Prostate gland (tissue), 2 donors: ENCODE measurements around the gene MNX1.

ENCODE experiments used
- POLR2A ChIP-seq: fragments of 450-650 bp; IDR thresholded peaks from one replicate; pipeline ENCODE4 v1.6.1; 2016; ENCODE audit warnings: antibody characterized with exemption, mild to moderate bottlenecking
- POLR2AphosphoS5 ChIP-seq: sonication (generic); formaldehyde crosslinking; IDR thresholded peaks from one replicate; pipeline ENCODE4 v1.6.1; 2017; ENCODE audit warnings: antibody characterized with exemption
- TF ChIP-seq, protein P1 (sequence below), 4 experiments: fragments of 200-600 bp in 2 of 4; fragments of 450-650 bp in 2 of 4; sonication (generic) in 2 of 4; IDR thresholded peaks; 1 replicate in 3 of 4; 2 replicates in 1 of 4; pipeline ENCODE4 v1.5.1; 2016 to 2019; ENCODE audit warnings: antibody characterized with exemption in 4 of 4, mild to moderate bottlenecking in 2 of 4, moderate library complexity in 2 of 4

DNA sequence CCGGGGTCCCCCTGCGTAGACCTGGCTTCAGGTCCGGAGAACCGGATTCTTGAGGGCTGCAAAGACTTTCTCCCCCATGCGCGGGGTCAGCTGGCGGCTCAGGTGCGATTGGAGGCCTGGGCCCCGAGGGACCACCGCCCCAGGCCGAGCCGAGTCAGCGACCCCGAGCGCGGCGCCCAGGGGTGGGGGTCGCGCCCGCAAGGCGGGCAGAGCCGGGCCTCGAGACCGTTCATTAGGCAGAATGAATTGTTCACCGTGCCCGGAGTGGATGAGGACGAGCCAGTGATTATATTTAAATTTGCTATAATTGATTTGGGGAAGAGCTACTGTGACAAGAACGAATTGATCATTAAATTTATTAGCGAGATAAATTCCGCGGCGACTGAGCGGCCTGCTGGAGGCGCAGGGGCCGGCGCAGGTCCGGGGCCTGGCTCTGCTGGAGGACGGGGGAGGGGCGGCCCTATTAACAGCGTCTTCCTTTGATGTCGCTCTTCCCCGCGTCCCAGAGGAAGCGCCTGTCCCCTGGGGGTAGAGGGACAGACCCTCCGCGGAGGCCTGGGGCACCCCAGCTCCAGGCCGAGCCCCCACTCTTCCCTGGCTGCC is 7.5 kb downstream of the MNX1 start:
- TF ChIP-seq, protein P1, sequence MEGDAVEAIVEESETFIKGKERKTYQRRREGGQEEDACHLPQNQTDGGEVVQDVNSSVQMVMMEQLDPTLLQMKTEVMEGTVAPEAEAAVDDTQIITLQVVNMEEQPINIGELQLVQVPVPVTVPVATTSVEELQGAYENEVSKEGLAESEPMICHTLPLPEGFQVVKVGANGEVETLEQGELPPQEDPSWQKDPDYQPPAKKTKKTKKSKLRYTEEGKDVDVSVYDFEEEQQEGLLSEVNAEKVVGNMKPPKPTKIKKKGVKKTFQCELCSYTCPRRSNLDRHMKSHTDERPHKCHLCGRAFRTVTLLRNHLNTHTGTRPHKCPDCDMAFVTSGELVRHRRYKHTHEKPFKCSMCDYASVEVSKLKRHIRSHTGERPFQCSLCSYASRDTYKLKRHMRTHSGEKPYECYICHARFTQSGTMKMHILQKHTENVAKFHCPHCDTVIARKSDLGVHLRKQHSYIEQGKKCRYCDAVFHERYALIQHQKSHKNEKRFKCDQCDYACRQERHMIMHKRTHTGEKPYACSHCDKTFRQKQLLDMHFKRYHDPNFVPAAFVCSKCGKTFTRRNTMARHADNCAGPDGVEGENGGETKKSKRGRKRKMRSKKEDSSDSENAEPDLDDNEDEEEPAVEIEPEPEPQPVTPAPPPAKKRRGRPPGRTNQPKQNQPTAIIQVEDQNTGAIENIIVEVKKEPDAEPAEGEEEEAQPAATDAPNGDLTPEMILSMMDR (IDR thresholded peaks at IDR 0.05): no peak
- TF ChIP-seq POLR2A (no peak), POLR2AphosphoS5 (no peak)
